Stimulated activated CD8-positive, alpha-beta memory T cell treated with anti-CD3 and anti-CD28 coated beads, Interleukin-12 subunit alpha, Interleukin-12 subunit beta, amount 100 ng/mL, for 24 hours (primary cell): ENCODE results near the gene SLC26A1.

Source experiments
- DNase-seq: peaks from one replicate; pipeline ENCODE4 v3.0.0-alpha.2; 2020; ENCODE audit errors: extremely low read depth

SLC26A1 gene

DNA sequence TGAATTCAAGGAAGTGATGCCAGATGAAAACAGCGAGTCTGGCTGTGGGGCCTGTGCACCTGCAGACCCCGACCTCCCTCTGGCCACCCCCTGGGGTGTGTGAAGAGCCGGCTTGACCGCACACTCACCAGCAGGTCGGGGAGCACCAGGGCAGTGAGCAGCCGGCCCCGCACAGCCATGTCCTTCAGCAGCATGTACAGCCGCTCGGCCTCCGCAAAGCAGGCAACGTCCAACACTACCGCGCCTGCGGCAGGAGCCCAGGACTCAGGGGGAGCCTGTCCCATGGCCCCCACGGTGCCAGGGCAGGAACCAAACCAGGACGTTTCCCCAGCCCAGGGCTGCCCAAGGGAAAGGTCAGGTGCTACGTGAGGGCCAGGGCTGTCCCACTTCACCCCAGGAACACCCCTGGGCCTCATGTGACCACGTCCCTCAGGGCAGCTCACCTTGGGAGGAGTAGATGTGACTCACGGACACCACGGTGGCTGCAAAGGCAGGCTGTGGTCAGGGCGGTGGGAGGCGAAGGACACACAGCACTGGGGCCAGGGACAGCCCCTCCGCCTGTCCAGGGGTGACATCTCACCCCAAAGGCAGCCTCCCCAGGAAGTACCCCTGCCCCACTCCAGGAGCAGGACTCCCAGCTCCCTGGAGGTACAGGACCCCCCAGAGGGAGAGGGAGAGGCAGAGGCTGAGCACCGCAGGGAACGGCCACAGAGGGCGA lies 28.0 kb downstream of the SLC26A1 start:
- DNase-seq, result no peak

DNA sequence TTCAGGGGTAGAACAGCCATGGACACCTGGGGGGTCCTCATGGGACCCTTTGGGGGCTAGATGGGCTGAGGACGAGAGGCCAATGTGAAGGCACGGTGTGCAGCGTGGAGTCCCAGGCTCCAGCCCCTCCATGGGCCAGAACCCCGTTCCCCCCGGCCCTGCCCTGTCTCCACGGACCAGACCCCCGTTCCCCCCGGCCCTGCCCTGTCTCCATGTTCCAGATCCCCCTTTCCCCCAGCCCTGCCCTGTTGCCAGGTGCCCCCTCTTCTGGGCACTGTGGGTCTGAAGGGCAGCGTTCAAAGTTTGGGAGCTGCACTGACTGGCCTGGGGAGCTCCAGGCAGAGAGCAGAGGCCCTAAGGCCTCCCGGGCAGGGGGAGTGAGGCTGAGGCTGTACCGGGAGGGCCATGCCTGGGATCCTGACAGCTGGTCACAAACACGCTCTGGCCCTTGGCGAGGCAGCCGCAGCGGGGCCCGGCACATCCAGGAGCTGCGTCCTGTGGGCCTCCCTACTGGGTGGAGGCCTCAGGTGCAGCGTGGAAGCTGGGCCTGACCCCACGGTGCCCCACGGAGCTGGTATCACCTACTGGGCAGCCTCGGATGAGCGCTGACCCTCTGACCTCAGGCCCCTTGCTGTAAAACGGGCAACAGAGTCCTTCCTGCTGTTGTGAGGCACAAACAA lies 28.7 kb downstream of the SLC26A1 start:
- DNase-seq, result no peak

DNA sequence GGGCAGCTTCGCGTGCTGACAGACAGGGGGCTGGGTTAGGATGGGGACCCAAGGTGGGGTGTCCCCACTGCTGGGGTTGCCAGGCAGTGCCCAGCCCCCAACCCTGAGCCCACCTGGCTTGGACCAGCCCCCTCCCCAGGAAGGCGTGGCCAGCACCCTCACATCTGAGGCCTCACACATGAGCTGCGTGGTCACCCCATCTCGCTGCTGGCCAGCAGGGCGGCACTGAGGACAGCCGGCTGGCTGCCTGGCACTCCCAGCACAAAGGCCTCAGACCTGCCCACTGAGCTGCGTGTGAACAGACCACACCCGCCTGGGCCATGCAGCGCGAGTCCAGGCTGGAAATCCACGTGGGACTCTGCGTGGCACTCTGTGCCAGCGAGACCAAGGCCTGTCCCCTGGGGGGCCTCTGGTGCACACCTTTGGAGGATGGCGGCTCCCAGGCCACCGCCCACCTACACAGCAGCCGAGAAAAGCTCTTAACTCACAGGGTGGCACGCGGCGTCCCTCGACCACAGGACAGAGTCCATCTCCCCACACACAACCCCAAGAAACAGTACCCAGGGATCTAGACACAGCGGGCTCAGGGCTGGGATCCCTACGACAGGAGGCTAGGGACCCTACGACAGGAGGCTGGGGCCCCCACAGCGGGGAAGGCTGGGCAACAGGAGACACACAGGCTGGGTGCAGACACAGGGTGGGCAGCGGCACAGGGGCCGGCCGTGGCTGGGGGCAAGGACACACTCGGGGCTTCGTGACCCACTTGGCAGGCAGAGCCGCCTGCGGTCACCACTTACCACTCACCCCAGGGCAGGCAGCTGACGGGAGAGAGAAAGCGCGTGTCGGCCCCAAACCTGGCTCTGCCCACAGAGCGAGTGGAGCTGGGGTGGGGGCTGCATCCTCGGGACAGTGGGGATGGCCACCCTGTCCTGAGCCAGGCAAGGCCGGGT lies 29.7 kb downstream of the SLC26A1 start:
- DNase-seq, result no peak

GRCh38 chr4:962231-963208 lies 30.7 kb downstream of the SLC26A1 start:
- no peak for DNase-seq

- no peak for DNase-seq
Observed at GRCh38 chr4:961351-962230, 31.6 kb downstream of the SLC26A1 start.

GRCh38 chr4:960636-961350 lies 32.4 kb downstream of the SLC26A1 start:
- no peak for DNase-seq

- DNase-seq, result no peak
Observed at GRCh38 chr4:960140-960635, 33.0 kb downstream of the SLC26A1 start.

DNA sequence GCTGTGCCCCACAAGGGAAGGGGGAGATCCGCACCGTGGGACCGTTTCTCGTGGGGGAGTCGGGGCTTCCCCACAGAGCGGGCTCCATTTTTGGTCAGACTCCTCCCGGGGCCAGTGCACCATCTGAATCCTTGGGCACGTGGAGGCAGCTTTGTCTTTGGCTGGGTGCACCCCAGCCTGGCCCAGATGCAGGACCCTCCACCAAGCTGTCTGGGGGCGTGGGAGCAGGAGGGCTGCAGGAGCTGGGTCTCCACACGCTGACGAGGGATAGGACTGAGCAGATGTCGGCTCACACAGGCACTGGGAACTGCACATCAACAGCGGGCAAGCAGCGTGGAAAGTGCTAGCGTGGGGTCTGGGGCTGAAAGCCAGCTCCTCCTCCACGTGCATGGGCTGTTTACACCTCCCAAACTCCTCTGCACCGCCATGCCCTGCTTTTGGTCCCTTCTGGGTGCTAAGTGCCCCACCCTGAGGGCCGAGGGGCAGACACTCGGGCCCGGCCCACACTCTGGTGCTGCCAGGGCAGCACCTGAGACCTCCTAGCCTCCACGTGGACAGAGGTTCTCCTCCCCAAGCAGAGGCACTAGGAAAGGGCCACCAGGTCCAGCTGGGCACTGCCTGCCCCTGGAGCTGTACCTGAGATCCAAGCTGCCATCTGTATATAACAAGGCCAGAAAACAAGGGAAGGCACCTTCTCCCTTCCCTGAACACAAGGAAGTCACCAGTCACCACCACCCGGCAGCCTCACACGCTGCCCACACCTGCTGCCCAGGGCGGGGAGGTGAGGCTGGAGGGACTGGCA lies 33.7 kb downstream of the SLC26A1 start:
- no peak for DNase-seq

DNA sequence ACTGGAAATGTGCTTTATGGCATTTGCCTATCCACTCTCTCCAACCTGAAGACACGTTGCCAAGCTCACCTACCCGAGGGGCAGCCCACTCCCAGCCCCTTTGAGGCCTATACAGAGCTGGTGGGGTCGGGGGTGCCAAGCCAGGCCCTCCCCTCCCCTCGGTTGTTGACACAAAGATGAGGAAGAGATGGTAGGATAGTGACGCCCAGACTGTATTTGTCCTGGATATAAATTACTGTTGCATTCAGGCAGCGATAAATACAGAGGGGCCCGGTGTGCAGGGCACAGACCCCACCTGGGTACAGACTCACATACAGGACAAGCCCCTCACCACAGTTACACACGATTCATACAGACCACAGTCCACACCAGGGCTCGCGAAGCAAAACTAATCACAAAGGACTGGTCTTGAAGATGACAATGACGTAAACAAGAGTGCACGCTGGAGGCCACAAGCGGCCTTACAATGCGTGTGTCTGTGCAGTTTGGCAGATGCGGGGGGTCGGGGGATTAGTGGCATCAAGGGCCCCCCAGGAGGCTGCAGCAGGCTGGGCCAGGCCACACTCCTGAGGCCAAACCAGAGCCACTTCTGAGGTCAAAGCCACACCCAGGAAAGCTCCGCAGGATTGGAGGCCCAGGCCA lies 34.4 kb downstream of the SLC26A1 start:
- no peak for DNase-seq

DNA sequence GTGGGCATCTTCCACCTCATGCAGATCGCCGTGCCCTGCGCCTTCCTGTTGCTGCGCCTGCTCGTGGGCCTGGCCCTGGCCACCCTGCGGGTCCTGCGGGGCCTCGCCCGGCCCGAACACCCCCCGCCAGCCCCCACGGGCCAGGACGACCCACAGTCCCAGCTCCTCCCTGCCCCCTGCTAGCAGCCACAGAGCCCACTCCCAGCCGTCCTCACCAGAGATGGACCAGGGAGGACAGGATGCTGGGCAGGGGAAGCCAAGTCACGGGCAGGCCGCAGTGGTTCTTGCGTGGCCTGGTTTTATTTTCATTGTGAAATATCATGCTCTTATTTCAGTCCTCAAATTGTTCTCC lies 34.9 kb downstream of the SLC26A1 start:
- DNase-seq, result no peak

- DNase-seq, result no peak
Observed at GRCh38 chr4:957581-958313, 35.5 kb downstream of the SLC26A1 start.

- DNase-seq, result no peak
Observed at GRCh38 chr4:957231-957580, 36.0 kb downstream of the SLC26A1 start.

DNA sequence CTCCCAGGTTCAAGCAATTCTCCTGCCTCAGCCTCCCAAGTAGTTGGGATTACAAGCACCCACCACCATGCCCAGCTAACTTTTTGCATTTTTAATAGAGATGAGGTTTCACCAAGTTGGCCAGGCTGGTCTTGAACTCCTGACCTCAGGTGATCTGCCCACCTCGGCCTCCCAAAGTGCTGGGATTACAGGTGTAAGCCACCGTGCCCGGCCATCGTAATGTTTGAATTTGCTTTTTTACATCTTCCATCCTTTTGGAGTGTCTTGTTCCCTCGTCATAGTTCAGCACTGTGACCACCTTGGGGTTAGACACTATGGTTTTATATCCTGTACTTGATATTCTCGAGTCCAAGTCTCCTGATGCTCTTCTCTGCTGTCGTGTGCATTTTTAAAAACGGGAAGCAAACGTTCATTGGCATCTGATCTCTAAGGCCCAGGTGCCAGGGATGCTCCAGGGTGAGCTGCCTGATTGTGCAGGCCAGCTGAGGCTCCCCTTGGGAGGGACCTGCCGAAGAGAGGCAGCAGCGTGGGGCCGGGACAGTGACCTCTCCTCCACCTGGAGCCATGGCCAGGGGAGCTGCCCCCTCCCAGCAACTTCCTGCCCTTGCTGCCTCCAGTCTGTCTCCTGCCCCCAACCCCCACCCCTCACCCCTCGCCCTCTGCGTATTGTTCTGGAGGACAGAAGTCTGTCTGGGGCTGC lies 36.5 kb downstream of the SLC26A1 start:
- DNase-seq, result no peak

DNA sequence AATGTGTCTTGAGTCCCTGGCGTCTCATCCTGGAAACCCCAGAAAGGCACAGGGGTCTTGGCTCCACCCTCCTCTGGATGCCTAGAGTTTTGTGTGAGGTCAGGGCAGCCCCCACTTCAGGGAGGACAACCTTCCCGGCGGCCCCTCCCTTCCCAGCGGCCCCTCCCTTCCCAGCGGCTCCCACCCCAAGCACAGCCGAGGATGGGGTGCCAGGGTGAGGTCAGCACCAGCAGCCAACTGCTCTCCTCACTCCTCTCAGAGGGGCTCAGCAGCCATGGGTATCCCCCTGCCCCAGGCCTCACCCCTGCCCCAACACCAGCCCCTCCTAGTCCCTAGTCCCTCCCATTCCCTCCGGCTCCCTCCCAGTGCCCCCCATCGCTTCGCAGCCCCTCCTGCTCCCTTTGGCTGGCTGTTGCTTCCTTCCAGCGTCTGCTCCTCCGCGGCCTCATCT lies 37.2 kb downstream of the SLC26A1 start:
- no peak for DNase-seq

DNA sequence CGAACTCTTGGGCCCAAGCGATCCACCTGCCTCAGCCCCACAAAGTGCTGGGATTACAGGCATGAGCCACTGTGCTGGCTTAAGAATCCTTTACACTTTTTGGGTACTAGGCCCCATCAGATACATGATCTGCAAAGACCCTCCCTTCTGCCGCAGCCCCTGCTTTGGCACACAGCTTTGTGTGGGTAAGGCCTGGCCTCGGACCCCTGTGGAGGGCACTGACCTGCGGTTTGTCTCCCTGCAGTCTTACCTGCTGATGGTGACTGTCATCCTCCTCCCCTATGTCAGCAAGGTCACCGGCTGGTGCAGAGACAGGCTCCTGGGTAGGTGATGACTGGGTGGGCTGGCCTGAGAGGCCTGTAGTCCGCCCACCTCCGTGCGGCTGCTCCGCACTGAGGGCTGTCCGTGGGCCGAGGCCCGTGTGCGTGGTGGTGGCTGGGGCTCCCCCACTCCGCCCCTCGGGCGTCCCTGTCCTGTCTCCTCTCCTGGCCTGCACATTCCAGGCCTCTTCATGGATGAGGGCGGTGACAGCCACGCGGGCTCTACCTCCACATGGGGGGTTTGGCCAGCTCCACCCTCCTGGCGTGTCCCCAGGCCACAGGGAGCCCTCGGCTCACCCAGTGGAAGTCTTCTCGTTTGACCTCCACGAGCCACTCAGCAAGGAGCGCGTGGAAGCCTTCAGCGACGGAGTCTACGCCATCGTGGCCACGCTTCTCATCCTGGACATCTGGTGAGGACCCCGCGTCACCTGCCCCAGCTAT lies 37.9 kb downstream of the SLC26A1 start:
- DNase-seq, result no peak
